Measurements from ENCODE around the gene EPB41L2. TPM values are rescaled to one million over a fixed set of nuclear protein-coding genes. Genes with fewer than 3 reads are reported as not detected.

The EPB41L2 gene
- total RNA-seq, 1 experiment from 2014 or later, result 106 TPM

- Mint-ChIP-seq H3K9me3 (no peaks in the 10 kb centered on the region), H3K4me3 (no peak overlapping the region), H3K27me3 (ENCODE audit: low read depth) (no peaks in the 10 kb centered on the region), H3K4me1 (peaks cover 33% of the 10 kb centered on the region), H3K36me3 (no peaks in the 10 kb centered on the region), H3K27ac (no peak overlapping the region)
- DNase-seq (ENCODE audit: low spot score) (no peak), ATAC-seq (no peak)
- ChIA-PET POLR2A (no interaction called here), CTCF (no interaction called here)
- TF ChIP-seq USF1 (CRISPR knock-in tag; IDR thresholded peaks at IDR 0.05) (no peak), ATF2 (CRISPR knock-in tag; IDR thresholded peaks at IDR 0.05; ENCODE audit: borderline replicate concordance, low read depth) (no peak), CDX4 (CRISPR knock-in tag; IDR thresholded peaks at IDR 0.05; ENCODE audit: borderline replicate concordance) (no peak), ELF4 (CRISPR knock-in tag; IDR thresholded peaks at IDR 0.05; ENCODE audit: low read depth) (no peak), FOXP4 (CRISPR knock-in tag; IDR thresholded peaks at IDR 0.05) (no peak), JAZF1 (CRISPR knock-in tag; IDR thresholded peaks at IDR 0.05) (no peak), OVOL2 (CRISPR knock-in tag; IDR thresholded peaks at IDR 0.05; ENCODE audit: borderline replicate concordance) (no peak), GTF2I (CRISPR knock-in tag; conservative IDR thresholded peaks at IDR 0.05) (no peak), E2F5 (CRISPR knock-in tag; IDR thresholded peaks at IDR 0.05) (no peak)
These were observed 81.6 kb downstream of the EPB41L2 start for GRCh38 chr6:130981409-130981808.

- DNase-seq (ENCODE audit: low spot score), result no peak
- peak overlapping the region; percentile 1 for H3K27ac Mint-ChIP-seq
- no peak overlapping the region for H3K4me3 Mint-ChIP-seq
- CTCF ChIA-PET, result no interaction called here
- no peak for ATAC-seq
- H3K9me3 Mint-ChIP-seq, result no peaks in the 10 kb centered on the region
- H3K36me3 Mint-ChIP-seq, result no peaks in the 10 kb centered on the region
- POLR2A ChIA-PET, result interaction anchor here (0.6 kb wide), 1 partner anchor 17 kb away, joined by 3 read pairs; no protein-coding TSS in a partner anchor
- H3K27me3 Mint-ChIP-seq (ENCODE audit: low read depth), result no peaks in the 10 kb centered on the region
- peaks cover 33% of the 10 kb centered on the region for H3K4me1 Mint-ChIP-seq
- no peak for TF ChIP-seq ZNF281 (CRISPR knock-in tag; IDR thresholded peaks at IDR 0.05)
- no peak for TF ChIP-seq FOXP1 (CRISPR knock-in tag; IDR thresholded peaks at IDR 0.05; ENCODE audit: borderline replicate concordance)
- TF ChIP-seq ZSCAN18 (CRISPR knock-in tag; IDR thresholded peaks at IDR 0.05), result no peak
- TF ChIP-seq AR (CRISPR knock-in tag; IDR thresholded peaks at IDR 0.05), result no peak
- TF ChIP-seq CTCF (IDR thresholded peaks at IDR 0.05), result no peak
- no peak for TF ChIP-seq STAT6 (CRISPR knock-in tag; conservative IDR thresholded peaks at IDR 0.05; ENCODE audit: low read depth)
These were observed 82.6 kb downstream of the EPB41L2 start for GRCh38 chr6:130980310-130981032.
